Neutrophil (primary cell): ENCODE results near the gene OSCAR.
A peak's percentile ranks its signal among the peaks of the same experiment; 100 is the strongest.

Source experiments
- H3K27ac ChIP-seq: fragments of 200-600 bp; sonication (generic); 2 replicates; pipeline ENCODE4 v1.5.1; 2016; ENCODE audit warnings: mild to moderate bottlenecking, moderate library complexity
- H3K27me3 ChIP-seq: fragments of 200-600 bp; sonication (generic); 2 replicates; pipeline ENCODE4 v1.6.0; 2016; ENCODE audit warnings: mild to moderate bottlenecking
- H3K36me3 ChIP-seq: fragments of 200-600 bp; sonication (generic); 2 replicates; pipeline ENCODE4 v1.5.1; 2017
- H3K4me1 ChIP-seq, 2 experiments: fragments of 200-600 bp in 1 of 2; sonication (generic) in 1 of 2; 1 replicate in 1 of 2; 2 replicates in 1 of 2; pipeline versions ENCODE4 v1.5.1 to v1.6.1; 2013 to 2016; ENCODE audit warnings: low read depth in 1 of 2, low read length in 1 of 2, mild to moderate bottlenecking in 1 of 2, moderate library complexity in 1 of 2; ENCODE audit not compliant: control insufficient read depth in 1 of 2, insufficient read depth in 1 of 2
- H3K4me3 ChIP-seq, 2 experiments: fragments of 200-600 bp in 1 of 2; sonication (generic) in 1 of 2; 1 replicate in 1 of 2; 2 replicates in 1 of 2; pipeline ENCODE4 v1.5.1; 2013 to 2016; ENCODE audit warnings: low read depth in 1 of 2, low read length in 1 of 2, mild to moderate bottlenecking in 1 of 2, moderate library complexity in 1 of 2
- H3K9me3 ChIP-seq: fragments of 200-600 bp; sonication (generic); 2 replicates; pipeline ENCODE4 v1.5.1; 2016
- CTCF ChIP-seq: fragments of 200-600 bp; sonication (generic); IDR thresholded peaks from 2 replicates; pipeline ENCODE4 v1.5.1; 2016; ENCODE audit warnings: antibody characterized with exemption

The OSCAR gene

GRCh38 chr19:54142166-54142780 is 41.7 kb upstream of the OSCAR start:
- peaks cover 20 to 24% of the 10 kb centered on the region in 2 experiments for H3K4me1 ChIP-seq
- no peak overlapping the region for H3K27ac ChIP-seq
- no peak for TF ChIP-seq CTCF
- no peaks in the 10 kb centered on the region for H3K27me3 ChIP-seq
- no peaks in the 10 kb centered on the region for H3K9me3 ChIP-seq
- peaks cover 50% of the 10 kb centered on the region for H3K36me3 ChIP-seq
- no peak overlapping the region for H3K4me3 ChIP-seq

DNA sequence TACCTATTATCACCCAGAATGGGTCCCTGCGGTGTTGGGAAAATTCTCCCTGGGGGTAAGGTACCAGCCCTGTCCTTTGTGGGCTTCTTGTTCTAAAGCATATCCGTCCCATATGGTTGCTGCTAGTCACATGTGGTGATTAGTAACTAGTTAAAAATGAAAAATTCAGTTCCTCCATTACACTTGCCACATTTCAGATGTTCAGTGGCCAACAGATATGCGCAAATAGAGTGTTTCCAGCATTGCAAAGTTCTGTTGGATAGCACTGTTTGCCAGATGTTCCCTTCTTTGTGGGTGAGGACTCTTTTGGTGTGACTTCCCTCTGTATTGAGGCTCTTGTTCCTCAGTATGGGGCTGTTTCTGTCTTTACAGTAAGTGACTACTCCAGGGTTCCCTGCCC is 40.8 kb upstream of the OSCAR start:
- Histone ChIP-seq H3K36me3 (peaks cover 41% of the 10 kb centered on the region), H3K27ac (no peak overlapping the region), H3K27me3 (no peaks in the 10 kb centered on the region), H3K4me1 (peaks cover 25 to 29% of the 10 kb centered on the region in 2 experiments), H3K9me3 (no peaks in the 10 kb centered on the region), H3K4me3 (no peak overlapping the region)
- TF ChIP-seq CTCF = no peak

GRCh38 chr19:54138489-54139256 is 38.1 kb upstream of the OSCAR start:
- Histone ChIP-seq H3K9me3 (no peaks in the 10 kb centered on the region), H3K36me3 (peaks cover 14% of the 10 kb centered on the region), H3K27ac (peak overlapping the region; percentile 91), H3K4me1 (peaks cover 34 to 37% of the 10 kb centered on the region in 2 experiments), H3K27me3 (peaks cover 4% of the 10 kb centered on the region), H3K4me3 (peak overlapping the region; percentile 76 to 99)
- no peak for TF ChIP-seq CTCF

DNA sequence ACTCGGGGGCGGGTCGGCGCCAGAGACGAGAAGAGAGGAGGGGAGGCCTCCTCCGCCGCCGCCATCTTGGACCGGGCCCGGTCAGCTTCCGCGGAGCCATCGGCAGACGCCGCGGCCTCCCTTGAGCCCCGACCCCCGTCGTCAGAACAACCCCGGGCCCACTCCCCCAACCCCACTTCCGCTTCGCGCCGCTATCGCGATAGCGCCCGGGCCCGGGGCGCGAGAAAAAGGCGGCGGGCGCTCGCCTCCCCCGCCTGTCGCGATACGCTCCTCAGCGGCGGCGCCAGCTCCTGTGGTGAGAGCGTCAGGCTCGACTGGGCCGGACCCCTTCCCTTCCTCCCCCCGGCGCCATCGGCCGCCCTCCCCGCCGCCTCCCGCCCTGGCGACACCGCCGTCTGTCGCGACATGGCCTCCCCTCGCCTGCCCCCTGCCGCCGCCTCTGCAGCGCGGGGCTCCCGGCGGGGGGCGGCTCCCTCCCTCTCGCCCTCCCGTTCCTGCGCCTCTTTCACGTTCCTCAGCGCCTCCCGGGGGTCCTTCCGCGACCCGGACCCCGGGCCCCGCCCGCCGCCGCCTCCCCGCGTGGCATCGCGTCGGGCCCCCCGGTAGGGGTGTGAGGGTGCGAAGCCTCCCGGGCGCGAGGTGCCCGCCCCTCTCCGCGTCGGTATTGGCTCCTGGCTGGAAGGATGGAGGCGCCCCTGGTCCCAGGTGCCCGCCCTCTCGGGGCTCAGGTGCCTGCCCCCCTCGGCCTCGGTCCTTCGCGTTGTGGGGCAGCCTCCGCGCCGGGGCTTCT is 37.3 kb upstream of the OSCAR start, which contains the start of gene CNOT3:
Gene CNOT3 (plus strand): TSS at position 64 of the 790 bp plus-strand sequence. CDS start 5,217 bp downstream, outside the sequence.
- Histone ChIP-seq H3K27me3 (peaks cover 4% of the 10 kb centered on the region), H3K9me3 (no peaks in the 10 kb centered on the region), H3K4me3 (peak within 1 kb of the TSS; percentile 76 to 99), H3K27ac (peak within 1 kb of the TSS; percentile 91), H3K36me3 (peaks cover 10% of the 10 kb centered on the region), H3K4me1 (peaks cover 34 to 37% of the 10 kb centered on the region in 2 experiments)
- TF ChIP-seq CTCF = no peak

DNA sequence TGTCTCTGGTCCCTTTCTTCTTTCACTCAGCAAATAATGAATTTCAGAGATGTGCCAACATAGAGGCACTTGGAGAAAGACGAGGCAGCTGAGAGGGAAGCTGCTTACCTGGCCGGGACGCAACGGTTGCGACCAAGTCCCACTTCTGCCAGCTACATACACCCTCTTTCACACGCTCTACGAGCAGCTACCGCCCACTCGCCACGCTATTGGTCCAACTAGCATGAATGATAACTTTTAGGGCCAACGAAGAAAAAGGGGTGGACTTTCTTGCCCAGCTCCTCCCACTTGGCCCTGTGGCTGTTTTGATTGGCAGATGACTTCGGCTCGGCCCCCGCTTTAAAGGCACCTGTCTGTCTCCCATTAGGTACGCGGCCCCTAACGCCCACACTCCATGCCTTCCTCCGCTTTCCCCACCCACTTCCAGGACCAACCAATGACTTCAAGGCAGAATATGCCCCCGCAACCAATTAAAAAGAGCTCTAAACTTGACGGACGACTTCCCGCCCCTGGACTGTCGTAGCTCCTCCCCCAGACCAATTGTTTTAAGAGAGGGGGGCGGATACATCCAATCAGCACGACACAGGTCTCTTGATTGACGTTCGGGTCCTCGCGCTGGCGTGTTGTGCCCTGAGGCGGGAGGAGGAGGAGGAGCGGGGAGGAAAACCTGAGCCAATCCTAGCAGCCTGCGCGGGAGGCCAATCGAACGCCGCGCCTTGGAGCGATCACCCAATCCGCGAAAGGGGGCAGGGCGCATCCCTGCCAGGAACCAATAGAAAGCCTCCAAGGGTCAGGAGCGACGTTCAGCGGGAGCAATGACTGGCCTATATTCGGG is 36.5 kb upstream of the OSCAR start:
- H3K36me3 ChIP-seq = peaks cover 7% of the 10 kb centered on the region
- peaks cover 4% of the 10 kb centered on the region for H3K27me3 ChIP-seq
- H3K4me3 ChIP-seq = peak overlapping the region; percentile 76 to 99
- H3K27ac ChIP-seq = peak overlapping the region; percentile 91
- H3K9me3 ChIP-seq = no peaks in the 10 kb centered on the region
- peaks cover 34 to 37% of the 10 kb centered on the region in 2 experiments for H3K4me1 ChIP-seq
- TF ChIP-seq CTCF = peak; percentile 32
